ENCODE measurements around the gene PHGDH. TPM values are rescaled to one million over a fixed set of nuclear protein-coding genes. Genes with fewer than 3 reads are reported as not detected.

The PHGDH gene
- total and polyA plus RNA-seq, 9 donors, result 34.1 to 488 (median 62.8) TPM

- H3K4me1 ChIP-seq (ENCODE audit: insufficient read depth), result peaks cover 11% of the 10 kb centered on the region
- no peaks in the 10 kb centered on the region for H3K27me3 ChIP-seq
- H3K36me3 ChIP-seq, result no peaks in the 10 kb centered on the region
- TF ChIP-seq POLR2A (IDR thresholded peaks at IDR 0.05), result no peak
- no peak for TF ChIP-seq EP300 (IDR thresholded peaks at IDR 0.05)
- TF ChIP-seq, protein P1, sequence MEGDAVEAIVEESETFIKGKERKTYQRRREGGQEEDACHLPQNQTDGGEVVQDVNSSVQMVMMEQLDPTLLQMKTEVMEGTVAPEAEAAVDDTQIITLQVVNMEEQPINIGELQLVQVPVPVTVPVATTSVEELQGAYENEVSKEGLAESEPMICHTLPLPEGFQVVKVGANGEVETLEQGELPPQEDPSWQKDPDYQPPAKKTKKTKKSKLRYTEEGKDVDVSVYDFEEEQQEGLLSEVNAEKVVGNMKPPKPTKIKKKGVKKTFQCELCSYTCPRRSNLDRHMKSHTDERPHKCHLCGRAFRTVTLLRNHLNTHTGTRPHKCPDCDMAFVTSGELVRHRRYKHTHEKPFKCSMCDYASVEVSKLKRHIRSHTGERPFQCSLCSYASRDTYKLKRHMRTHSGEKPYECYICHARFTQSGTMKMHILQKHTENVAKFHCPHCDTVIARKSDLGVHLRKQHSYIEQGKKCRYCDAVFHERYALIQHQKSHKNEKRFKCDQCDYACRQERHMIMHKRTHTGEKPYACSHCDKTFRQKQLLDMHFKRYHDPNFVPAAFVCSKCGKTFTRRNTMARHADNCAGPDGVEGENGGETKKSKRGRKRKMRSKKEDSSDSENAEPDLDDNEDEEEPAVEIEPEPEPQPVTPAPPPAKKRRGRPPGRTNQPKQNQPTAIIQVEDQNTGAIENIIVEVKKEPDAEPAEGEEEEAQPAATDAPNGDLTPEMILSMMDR (IDR thresholded peaks at IDR 0.05), result peak; percentile 72 to 80 (median 74)
- intact Hi-C loops (cut with DNase I), result no loop called here
- H3K4me3 ChIP-seq, result peak overlapping the region; percentile 30
- WGBS, 3 donors, result 13 to 18% (median 17%) methylated on average over 16 of the region's 16 CpGs
- H3K27ac ChIP-seq, result no peak overlapping the region
- DNase-seq, result peak; percentile 68 to 92 (median 81)
- H3K9me3 ChIP-seq, result no peaks in the 10 kb centered on the region
Measured at GRCh38 chr1:119675349-119676345, 36.1 kb upstream of the PHGDH start.

DNA sequence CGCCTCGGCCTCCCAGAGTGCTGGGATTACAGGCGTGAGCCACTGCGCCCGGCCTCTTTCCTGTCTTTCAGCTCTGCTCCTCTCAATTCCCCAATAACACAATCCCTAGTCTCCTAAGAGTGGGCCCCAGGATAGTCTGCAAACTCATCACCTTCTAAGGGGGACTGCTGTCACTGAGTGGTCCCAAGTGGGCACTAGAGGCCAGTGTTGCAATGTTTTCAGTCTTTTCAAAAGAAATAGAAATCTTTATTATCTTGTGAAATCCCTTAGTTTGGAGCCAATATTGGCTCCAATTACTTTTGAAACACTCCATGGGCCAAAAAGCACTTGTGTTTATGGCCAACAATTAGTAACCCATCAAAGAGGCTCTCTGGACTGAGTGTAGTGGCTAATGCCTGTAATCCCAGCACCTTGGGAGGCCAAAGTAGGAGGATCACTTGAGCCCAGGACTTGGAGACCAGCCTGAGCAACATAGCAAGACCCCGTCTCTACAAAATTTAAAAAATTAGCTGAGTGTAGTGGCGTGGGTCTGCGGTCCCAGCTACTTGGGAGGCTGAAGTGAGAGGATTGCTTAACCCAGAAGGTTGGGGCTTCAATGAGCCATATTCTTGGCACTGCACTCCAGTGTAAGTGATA lies 35.0 kb upstream of the PHGDH start:
- Histone ChIP-seq H3K9me3 (no peaks in the 10 kb centered on the region), H3K4me1 (ENCODE audit: insufficient read depth) (peaks cover 11% of the 10 kb centered on the region), H3K27ac (no peak overlapping the region), H3K36me3 (no peaks in the 10 kb centered on the region), H3K4me3 (no peak overlapping the region), H3K27me3 (no peaks in the 10 kb centered on the region)
- WGBS, 3 donors, result 85 to 92% (median 88%) methylated on average over 8 of the region's 8 CpGs
- DNase-seq, result peak in 1 of 5 donors; percentile 34
- TF ChIP-seq, protein P1 (IDR thresholded peaks at IDR 0.05), result no peak
- intact Hi-C loops (cut with DNase I), result no loop called here

DNA sequence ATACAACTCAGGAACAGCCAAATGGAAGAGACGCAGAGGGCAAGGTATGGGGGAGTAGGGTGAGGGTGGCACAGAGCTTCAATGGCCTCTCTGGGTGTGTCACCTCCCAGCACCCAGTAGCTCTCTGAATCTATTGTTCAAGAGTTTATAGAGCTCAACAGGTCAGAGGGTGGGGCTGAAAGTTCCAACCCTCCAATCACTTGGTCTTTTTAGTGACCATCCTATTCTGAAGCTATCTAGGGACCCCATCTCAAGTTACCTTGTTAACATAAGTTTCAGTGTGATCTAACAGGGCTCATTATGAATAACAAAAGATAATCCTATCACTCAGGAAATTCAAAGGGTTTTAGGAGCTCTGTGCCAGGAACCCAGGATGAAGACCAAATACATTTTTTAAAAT lies 32.5 kb upstream of the PHGDH start:
- no peak for DNase-seq
- Histone ChIP-seq H3K36me3 (no peaks in the 10 kb centered on the region), H3K4me3 (no peak overlapping the region), H3K9me3 (no peaks in the 10 kb centered on the region), H3K4me1 (ENCODE audit: insufficient read depth) (peaks cover 3% of the 10 kb centered on the region), H3K27me3 (no peaks in the 10 kb centered on the region), H3K27ac (no peak overlapping the region)
- TF ChIP-seq EP300 (IDR thresholded peaks at IDR 0.05), result no peak
- TF ChIP-seq POLR2A (IDR thresholded peaks at IDR 0.05), result no peak
- TF ChIP-seq, protein P1 (IDR thresholded peaks at IDR 0.05), result no peak
- intact Hi-C loops (cut with DNase I), result no loop called here
- 89 to 100% (median 94%) methylated on average over 1 of the region's 1 CpG for WGBS, 3 donors

DNA sequence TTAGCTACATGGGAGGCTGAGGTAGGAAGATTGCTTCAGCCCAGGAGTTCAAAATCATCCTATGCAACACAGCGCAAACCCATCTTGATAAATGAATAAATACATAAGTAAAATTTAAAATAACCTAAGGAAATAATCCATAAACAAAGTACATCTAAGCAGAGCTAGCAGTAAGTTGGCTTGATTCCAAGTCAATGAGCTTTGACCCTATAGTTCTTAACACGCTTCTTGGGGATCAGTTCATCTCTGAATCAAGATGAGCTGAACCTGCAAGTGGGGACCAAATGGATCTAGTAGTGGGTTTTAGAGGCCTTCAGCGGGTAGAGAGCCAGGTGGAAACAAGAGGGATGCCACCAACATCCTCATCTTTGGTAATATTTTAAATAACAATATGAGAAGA lies 31.5 kb upstream of the PHGDH start:
- WGBS, 3 donors, result 94 to 98% (median 95%) methylated on average over 3 of the region's 3 CpGs

More for the DNA sequence above, 31.5 kb upstream of the PHGDH start:
- DNase-seq, result no peak
- H3K9me3 ChIP-seq, result no peaks in the 10 kb centered on the region
- no peaks in the 10 kb centered on the region for H3K36me3 ChIP-seq
- H3K27ac ChIP-seq, result no peak overlapping the region
- H3K4me1 ChIP-seq (ENCODE audit: insufficient read depth), result no peaks in the 10 kb centered on the region
- H3K27me3 ChIP-seq, result no peaks in the 10 kb centered on the region
- TF ChIP-seq, protein P1 (IDR thresholded peaks at IDR 0.05), result no peak
- no peak for TF ChIP-seq POLR2A (IDR thresholded peaks at IDR 0.05)
- TF ChIP-seq EP300 (IDR thresholded peaks at IDR 0.05), result no peak
- H3K4me3 ChIP-seq, result no peak overlapping the region
- intact Hi-C loops (cut with DNase I), result no loop called here

All from ovary (tissue), 9 donors.